Inferior parietal cortex (tissue), 1 donor: Measurements from ENCODE around the gene MPV17L.
"Not testable (repeated sequence)": the region's sequence is repeated elsewhere in the genome, so short reads cannot be mapped to it uniquely, and the experiment has no call there.

Experiments
- DNase-seq: peaks from one replicate; pipeline ENCODE4 v3.0.0-alpha.2; 2016; ENCODE audit errors: extremely low spot score

The MPV17L gene

DNA sequence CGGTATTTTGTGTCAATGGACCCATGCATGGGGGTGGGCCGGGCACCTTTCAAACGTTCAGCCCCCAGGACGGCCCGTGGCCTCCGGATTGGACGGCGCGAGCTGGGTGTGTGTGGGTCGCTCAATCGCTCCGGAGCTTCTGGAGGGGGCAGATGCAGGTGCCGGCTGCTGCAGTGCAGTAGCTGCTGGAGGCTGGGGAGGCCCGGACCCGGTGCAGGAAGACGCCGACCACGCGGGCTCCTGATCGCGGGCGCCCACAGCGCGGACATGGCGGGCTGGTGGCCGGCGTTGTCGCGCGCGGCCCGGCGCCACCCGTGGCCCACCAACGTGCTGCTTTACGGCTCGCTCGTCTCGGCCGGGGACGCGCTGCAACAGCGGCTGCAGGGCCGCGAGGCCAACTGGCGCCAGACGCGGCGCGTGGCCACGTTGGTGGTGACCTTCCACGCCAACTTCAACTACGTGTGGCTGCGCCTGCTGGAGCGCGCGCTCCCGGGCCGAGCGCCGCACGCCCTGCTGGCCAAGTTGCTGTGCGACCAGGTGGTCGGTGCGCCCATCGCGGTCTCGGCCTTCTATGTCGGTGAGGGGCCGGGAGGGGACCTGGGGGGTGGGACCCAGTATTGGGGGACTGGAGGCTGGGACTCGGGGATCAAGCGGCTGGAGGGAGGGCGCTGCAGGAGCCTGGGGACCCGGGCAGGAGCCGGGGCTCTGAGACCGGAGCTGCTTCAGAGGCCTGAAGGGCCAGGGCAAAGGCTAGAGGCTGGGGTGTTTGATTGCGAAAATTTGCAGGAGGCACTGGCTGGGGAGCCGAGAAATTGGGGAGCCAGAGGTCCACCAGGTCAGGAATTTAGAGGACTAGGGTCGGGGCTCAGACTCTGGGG is at the start of gene MPV17L:
TSS of gene MPV17L (plus strand) at position 124 of the 878 bp plus-strand sequence. CDS start at position 268, 144 bp downstream.
- peak; percentile 9 for DNase-seq

- DNase-seq, result not testable (repeated sequence)
Measured at GRCh38 chr16:15348721-15349120, 46.8 kb upstream of the MPV17L start.

DNA sequence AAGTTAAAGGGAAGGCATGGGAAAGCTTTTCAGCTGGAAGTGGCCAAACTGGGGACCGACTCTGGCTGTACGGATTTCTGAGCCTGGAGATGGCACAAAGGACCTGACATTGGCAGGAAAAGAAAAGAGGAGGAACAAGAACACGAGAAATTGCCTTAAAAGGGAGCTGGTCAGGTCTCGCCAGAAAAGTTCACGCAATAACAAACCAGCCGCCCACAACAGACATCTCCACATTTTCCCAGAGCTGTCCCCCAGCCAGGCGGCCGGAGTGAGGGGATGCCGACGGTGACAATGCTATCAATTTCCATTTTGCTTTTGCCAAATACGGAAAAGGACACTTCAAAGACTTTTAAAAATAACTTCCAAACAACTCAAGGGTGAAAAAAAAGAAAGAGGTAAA is 44.3 kb upstream of the MPV17L start:
- DNase-seq, result not testable (repeated sequence)

- DNase-seq, result not testable (repeated sequence)
Measured at GRCh38 chr16:15351745-15352144, 43.8 kb upstream of the MPV17L start.

- DNase-seq, result not testable (repeated sequence)
Measured at GRCh38 chr16:15352852-15353251, 42.7 kb upstream of the MPV17L start.

GRCh38 chr16:15354846-15355245 is 40.7 kb upstream of the MPV17L start:
- not testable (repeated sequence) for DNase-seq

DNA sequence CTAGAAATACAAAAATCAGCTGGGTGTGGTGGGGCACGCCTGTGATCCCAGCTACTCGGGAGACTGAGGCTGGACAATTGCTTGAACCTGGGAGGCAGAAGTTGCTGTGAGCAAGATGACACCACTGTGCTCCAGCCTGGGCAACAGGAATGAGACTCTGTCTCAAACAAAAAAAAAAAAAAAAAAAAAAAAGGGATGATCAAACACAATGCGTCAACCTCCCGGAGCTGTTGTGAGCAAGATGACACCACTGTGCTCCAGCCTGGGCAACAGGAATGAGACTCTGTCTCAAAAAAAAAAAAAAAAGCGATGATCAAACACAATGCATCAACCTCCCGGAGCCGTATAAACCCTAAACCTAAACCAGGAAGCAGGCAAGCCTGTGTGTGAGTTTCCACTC is 38.1 kb upstream of the MPV17L start:
- not testable (repeated sequence) for DNase-seq

DNA sequence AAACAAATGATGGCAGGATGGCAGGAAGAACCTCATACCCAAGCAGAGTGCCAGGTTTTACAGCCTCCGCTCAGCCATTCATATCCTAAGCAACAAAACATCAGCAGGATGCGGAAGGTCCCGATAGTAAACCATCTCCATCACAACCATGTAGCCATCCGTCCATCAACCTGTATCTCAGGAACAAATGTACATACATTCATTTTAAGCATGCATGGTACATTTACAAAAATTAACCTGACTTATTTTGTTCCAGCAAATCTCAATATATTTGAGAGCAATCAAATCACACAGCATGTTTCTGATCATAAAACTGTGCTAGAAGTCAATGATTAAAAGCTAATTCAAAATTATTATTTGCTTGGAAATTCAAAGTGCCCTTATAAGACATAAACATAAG is 17.4 kb upstream of the MPV17L start, which contains the start of gene NPIPA5:
TSS of gene NPIPA5 (minus strand) at position 101 of the 400 bp plus-strand sequence. CDS start at position 101, 0 bp downstream.
- not testable (repeated sequence) for DNase-seq

GRCh38 chr16:15382810-15383209 is 12.7 kb upstream of the MPV17L start:
- not testable (repeated sequence) for DNase-seq

DNA sequence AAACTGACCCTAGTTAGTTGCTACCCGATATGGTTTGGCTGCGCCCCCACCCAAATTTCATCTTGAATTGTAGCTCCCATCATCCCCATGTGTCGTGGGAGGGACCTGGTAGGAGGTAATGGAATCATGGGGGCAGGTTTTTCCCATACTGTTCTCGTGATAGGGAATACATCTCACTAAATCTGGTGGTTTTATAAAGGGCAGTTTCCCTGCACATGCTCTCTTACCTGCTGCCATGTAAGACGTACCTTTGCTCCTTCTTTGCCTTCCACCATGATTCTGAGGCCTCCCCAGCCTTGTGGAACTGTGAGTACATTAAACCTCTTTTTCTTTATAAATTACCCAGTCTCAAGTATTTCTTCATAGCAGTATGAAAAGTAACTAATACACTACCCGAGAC is 7.5 kb upstream of the MPV17L start:
- not testable (repeated sequence) for DNase-seq

GRCh38 chr16:15389916-15390315 is 5.6 kb upstream of the MPV17L start:
- not testable (repeated sequence) for DNase-seq

- not testable (repeated sequence) for DNase-seq
Measured at GRCh38 chr16:15393025-15393424, 2.5 kb upstream of the MPV17L start.

DNA sequence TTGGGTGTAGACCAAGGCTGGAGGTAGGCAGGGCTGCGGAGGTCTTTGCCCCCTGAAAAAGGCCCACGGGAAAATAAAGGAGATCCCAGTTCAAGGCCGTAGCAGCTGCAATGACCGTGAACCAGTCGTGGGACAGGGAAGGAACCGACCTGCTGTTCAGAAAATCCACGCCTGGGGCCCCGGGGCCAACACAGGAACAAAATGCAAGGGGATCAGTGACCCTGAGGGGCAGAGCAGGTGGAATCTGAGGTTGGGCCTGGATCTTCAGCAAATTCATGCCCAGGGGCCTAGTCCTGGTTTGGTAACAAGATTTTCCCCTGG is 915 bp downstream of the MPV17L start:
- not testable (repeated sequence) for DNase-seq

GRCh38 chr16:15396948-15397594 is 1.5 kb downstream of the MPV17L start:
- DNase-seq, result no peak

- no peak for DNase-seq
Measured at GRCh38 chr16:15398618-15399316, 3.2 kb downstream of the MPV17L start.

DNA sequence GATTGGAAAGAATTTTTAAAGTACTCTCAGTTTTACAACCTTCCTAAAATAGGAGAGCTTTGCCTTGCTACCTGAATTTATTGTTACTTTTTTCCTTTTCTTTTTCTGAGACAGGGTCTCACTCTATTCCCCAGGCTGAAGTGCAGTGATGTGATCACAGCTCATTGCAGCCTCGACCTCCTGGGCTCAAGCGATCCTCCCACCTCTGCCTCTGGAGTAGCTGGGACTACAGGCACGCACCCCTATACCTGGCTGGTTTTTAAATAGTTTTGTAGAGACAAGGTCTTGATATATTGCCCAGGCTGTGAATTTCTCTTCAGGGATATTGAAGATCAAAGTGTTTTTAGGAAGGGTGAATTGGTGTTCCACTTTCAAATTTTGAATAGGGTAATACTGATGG is 3.8 kb downstream of the MPV17L start:
- no peak for DNase-seq

DNA sequence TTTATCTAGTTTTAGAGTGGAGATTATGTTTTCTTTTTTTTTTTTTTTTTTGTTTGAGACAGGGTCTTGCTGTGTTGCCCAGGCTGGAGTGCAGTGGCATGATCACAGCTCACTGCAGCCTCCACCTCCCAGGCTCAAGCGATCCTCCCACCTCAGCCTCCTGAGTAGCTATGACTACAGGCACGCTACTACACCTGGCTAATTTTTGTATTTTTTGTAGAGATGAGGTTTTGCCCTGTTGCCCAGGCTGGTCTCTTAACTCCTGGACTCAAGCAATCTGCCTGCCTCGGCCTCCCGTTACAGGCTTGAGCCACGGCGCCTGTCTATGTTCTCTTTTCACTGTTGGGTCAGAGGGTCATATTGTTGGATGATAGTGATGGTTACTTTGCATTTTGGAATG is 4.8 kb downstream of the MPV17L start:
- not testable (repeated sequence) for DNase-seq

- DNase-seq, result no peak
Measured at GRCh38 chr16:15401972-15402371, 6.4 kb downstream of the MPV17L start.

DNA sequence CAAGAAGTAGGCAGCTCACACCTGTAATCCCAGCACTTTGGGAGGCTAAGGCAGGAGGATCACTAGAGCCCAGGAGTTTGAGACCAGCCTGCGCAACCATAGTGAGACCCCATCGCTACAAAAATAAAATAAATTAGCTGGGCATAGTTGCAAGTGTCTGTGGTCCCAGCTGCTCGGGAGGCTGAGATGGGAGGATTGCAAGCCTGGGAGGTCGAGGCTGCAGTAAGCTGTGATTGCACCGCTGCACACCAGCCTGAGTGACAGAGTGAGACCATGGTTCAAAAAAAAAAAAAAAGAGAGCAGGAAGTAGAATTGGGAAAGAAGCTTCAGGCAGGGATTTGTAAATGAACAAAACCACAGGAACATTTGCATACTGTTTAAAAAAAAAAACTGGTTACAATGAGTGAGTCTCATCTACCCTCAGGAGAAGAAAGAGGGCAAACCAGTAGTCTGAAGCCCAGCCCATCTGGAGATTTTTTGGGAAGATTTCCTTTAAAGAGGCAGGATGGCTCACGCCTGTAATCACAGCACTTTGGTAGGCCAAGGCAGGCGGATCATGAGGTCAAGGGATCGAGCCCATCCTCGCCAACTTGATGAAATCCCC is 7.9 kb downstream of the MPV17L start:
- DNase-seq, result no peak

DNA sequence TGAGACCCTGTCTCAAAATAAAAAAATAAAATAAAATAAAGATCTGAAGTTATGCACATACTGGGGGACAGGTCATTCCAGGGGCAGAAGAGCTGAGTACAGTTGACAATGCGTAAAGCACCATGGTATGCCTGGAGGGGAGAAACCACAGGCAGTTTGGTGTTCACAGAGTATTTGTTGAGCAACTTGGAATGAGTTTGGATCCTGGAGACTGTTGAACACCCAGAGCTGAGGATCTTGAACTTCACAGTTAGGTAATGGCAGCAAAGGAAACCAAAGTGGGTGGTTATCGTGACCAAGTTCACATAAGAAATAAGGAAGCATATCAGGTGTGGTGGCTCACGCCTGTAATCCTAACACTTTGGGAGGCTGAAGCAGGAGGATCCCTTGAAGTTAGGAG is 8.5 kb downstream of the MPV17L start:
- DNase-seq, result not testable (repeated sequence)

DNA sequence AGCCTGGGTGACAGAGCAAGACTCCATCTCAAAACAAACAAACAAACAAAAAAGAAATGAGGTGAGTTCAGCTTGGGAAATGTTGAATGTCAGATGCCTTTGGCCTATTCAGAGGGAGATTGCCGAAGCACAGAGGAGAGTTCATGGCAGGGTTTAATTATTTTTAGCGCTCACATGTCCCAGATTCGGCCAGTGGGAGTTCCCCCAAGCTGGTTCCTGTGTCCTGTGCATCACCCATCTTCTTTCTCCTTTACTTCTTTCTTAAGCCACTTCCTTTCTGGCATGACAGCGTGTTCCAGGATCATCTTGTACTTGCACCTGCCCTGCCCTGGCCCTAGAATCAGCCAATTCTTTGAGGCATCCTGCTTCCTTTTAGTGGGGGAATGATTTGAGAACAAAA is 9.2 kb downstream of the MPV17L start:
- DNase-seq, result no peak

DNA sequence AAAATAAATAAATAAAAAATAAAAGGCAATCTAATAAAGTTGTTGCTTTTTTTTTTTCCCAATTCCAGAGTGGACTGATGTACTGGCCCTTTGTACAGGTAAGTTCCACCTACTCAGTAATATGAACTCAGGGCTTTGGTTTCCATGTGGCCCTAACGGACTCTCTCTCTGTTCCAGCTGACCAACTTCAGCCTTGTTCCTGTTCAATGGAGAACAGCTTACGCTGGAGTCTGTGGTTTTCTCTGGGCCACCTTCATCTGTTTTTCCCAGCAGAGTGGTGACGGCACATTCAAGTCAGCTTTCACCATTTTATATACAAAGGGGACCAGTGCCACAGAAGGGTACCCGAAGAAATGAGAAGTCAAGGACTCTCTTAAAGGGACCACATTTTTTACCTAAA is 12.2 kb downstream of the MPV17L start:
- not testable (repeated sequence) for DNase-seq
